Calu3 (cell line): ENCODE results near the gene ECEL1. TPM values are rescaled to one million over a fixed set of nuclear protein-coding genes. Genes with fewer than 3 reads are reported as not detected.
"Not testable (repeated sequence)": the region's sequence is repeated elsewhere in the genome, so short reads cannot be mapped to it uniquely, and the experiment has no call there.

Experiments
- BruUV-seq: library from RNA; stranded (reverse); fragments of 400-500 nt; replicated peaks from 2 replicates; lab custom pipeline; 2021; lab: Mats Ljungman, UMichigan
- CTCF ChIA-PET: fragments of 300-600 bp; sonication (Branson Sonifier 250); formaldehyde crosslinking; loops from one replicate; lab custom pipeline; 2022; ENCODE audit warnings: antibody characterized with exemption; lab: Charles Lee
- DNase-seq: peaks from one replicate; pipeline ENCODE4 v3.0.0; 2022
- H3K27ac Mint-ChIP-seq: one replicate; pipeline ENCODE4 v1.8.0; 2022; ENCODE audit warnings: mixed read lengths; ENCODE audit not compliant: unreplicated experiment
- H3K27me3 Mint-ChIP-seq: one replicate; pipeline ENCODE4 v1.8.0; 2022; ENCODE audit warnings: mixed read lengths; ENCODE audit not compliant: unreplicated experiment
- H3K36me3 Mint-ChIP-seq: one replicate; pipeline ENCODE4 v1.8.0; 2022; ENCODE audit warnings: mild to moderate bottlenecking, moderate library complexity, mixed read lengths; ENCODE audit not compliant: insufficient read depth, unreplicated experiment
- H3K4me1 Mint-ChIP-seq: one replicate; pipeline ENCODE4 v1.8.0; 2022; ENCODE audit warnings: mild to moderate bottlenecking, low read depth, mixed read lengths; ENCODE audit not compliant: unreplicated experiment
- H3K4me3 Mint-ChIP-seq: one replicate; pipeline ENCODE4 v1.8.0; 2022; ENCODE audit warnings: mild to moderate bottlenecking, low read depth, moderate library complexity, mixed read lengths; ENCODE audit not compliant: unreplicated experiment
- H3K9me3 Mint-ChIP-seq: one replicate; pipeline ENCODE4 v1.8.0; 2022; ENCODE audit warnings: low read depth, mixed read lengths; ENCODE audit not compliant: unreplicated experiment
- CTCF ChIP-seq: fragments of 200-600 bp; IDR thresholded peaks from one replicate; pipeline ENCODE4 v1.8.0; 2022; ENCODE audit warnings: antibody characterized with exemption; ENCODE audit not compliant: unreplicated experiment
- intact Hi-C: fragments of 100-400 bp; cut with micrococcal nuclease; formaldehyde crosslinking; loops from one replicate; pipeline ENCODE4 v1.10.0; 2022; ENCODE audit not compliant: unreplicated experiment
- total RNA-seq: library from RNA; stranded (reverse); gene quantifications from 2 replicates; pipeline ENCODE4 v1.2.3, GENCODE V29; 2022

The ECEL1 gene
- total RNA-seq, 1 experiment from 2014 or later, result not detected

- Mint-ChIP-seq H3K9me3 (no peaks in the 10 kb centered on the region), H3K27ac (no peak overlapping the region), H3K27me3 (no peaks in the 10 kb centered on the region), H3K36me3 (no peaks in the 10 kb centered on the region), H3K4me3 (no peak overlapping the region), H3K4me1 (no peaks in the 10 kb centered on the region)
- no peak for DNase-seq
- TF ChIP-seq CTCF, result no peak
- intact Hi-C loops, result no loop called here
- CTCF ChIA-PET, result no interaction called here
- BruUV-seq, result no TSS peak
Measured at GRCh38 chr2:232434563-232435374, 52.9 kb downstream of the ECEL1 start.

GRCh38 chr2:232434091-232434490 is 53.5 kb downstream of the ECEL1 start:
- Mint-ChIP-seq H3K27ac (no peak overlapping the region), H3K27me3 (no peaks in the 10 kb centered on the region), H3K36me3 (no peaks in the 10 kb centered on the region), H3K4me1 (no peaks in the 10 kb centered on the region), H3K4me3 (no peak overlapping the region), H3K9me3 (no peaks in the 10 kb centered on the region)
- BruUV-seq, result no TSS peak
- no peak for DNase-seq
- CTCF ChIA-PET, result no interaction called here
- intact Hi-C loops, result no loop called here
- no peak for TF ChIP-seq CTCF

- H3K27ac Mint-ChIP-seq, H3K9me3 Mint-ChIP-seq, H3K36me3 Mint-ChIP-seq, H3K27me3 Mint-ChIP-seq, DNase-seq, H3K4me3 Mint-ChIP-seq, BruUV-seq, H3K4me1 Mint-ChIP-seq, CTCF ChIA-PET, intact Hi-C loops: not testable (repeated sequence)
Measured at GRCh38 chr2:232433622-232434021, 54.0 kb downstream of the ECEL1 start.

- no peaks in the 10 kb centered on the region for H3K9me3 Mint-ChIP-seq
- no peaks in the 10 kb centered on the region for H3K27me3 Mint-ChIP-seq
- no peak overlapping the region for H3K4me3 Mint-ChIP-seq
- BruUV-seq, result no TSS peak
- H3K36me3 Mint-ChIP-seq, result no peaks in the 10 kb centered on the region
- CTCF ChIA-PET, result interaction anchor here (0.8 kb wide), 1 partner anchor 35 kb away, joined by 4 read pairs; no protein-coding TSS in a partner anchor
- no peak overlapping the region for H3K27ac Mint-ChIP-seq
- DNase-seq, result no peak
- H3K4me1 Mint-ChIP-seq, result no peaks in the 10 kb centered on the region
- intact Hi-C loops, result no loop called here
- TF ChIP-seq CTCF, result no peak
Measured at GRCh38 chr2:232432598-232433184, 54.9 kb downstream of the ECEL1 start.
